Suprapubic skin (tissue), 3 donors: ENCODE results near the gene IL1RAP.

ENCODE experiments used
- CTCF ChIP-seq, 2 donors: fragments of 200-600 bp in 1 of 2; fragments of 450-650 bp in 1 of 2; sonication (generic) in 1 of 2; IDR thresholded peaks; one replicate each; pipeline ENCODE4 v1.5.1; 2016 to 2019; ENCODE audit warnings: antibody characterized with exemption in 2 of 2, mild to moderate bottlenecking in 1 of 2, moderate library complexity in 1 of 2
- EP300 ChIP-seq: sonication (generic); formaldehyde crosslinking; IDR thresholded peaks from one replicate; pipeline ENCODE4 v1.6.1; 2017; ENCODE audit warnings: antibody characterized with exemption

DNA sequence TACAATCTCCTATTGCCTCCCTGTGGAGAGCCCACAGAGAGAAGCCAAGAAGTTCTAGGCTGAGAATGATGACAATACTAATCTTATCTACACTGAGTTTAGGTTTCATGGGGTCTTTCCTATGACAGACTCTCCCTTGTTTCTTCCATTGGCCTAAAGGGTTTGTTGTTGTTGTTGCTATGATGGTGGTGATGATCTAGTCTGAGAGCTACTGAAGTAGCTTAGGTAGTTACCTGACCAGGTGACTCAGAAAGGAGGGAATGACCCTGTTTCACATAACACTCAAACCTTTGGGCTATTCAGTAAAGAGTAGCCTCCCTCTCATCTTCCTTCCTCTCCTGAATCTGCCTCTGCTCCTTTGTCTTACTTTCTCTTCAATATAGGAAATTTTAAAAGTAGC lies 178.4 kb downstream of the IL1RAP start:
- TF ChIP-seq CTCF (IDR thresholded peaks at IDR 0.05) (no peak), EP300 (no peak)
